Stimulated activated CD4-positive, alpha-beta T cell treated with anti-CD3 and anti-CD28 coated beads, TNF-alpha, amount 100 ng/mL, for 4 hours (primary cell): Measurements from ENCODE around the gene RAB1B.
"Not testable (repeated sequence)": the region's sequence is repeated elsewhere in the genome, so short reads cannot be mapped to it uniquely, and the experiment has no call there.

Source experiments
- DNase-seq, 3 experiments: peaks; one replicate each; pipeline ENCODE4 v3.0.0-alpha.2; 2020; ENCODE audit warnings: low read depth in 3 of 3

The RAB1B gene

DNA sequence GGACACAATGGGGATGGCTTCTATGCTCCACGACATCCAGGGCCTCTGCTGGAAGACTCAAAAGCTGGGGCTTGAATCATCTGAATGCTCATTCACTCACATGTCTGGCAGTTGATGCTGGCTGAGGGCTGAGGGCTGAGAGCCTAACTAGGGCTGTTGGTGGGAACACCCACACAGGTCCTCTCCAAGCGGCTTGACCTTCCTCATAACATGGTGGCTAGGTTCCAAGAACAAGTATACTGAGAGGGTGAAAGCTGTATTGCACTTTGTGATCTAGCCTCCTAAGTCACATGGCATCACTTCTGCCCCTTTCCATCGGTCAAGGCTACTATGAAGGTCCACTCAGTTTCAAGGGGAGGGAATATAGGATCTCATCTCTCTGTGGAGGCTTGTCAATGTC lies 30.7 kb downstream of the RAB1B start:
- DNase-seq, result no peak

DNA sequence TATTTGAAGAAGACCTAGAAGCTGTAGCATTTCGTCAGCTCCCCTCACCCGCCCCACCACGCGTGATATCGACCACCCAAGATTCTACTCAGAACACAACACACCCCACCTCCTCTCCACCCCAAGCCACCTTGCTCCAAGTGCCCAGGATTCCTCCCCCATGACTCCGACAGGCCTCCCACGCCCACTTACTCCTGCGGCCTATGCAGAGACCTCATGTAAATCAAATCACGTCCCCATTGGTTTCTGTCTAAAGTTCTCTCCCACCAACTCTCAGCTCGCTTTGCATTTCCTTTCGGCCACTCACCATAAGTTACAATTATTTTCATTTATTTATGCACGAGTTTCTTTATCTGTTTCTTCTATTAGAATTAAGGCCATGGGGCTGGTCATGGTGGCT lies 34.2 kb downstream of the RAB1B start:
- DNase-seq, result no peak

DNA sequence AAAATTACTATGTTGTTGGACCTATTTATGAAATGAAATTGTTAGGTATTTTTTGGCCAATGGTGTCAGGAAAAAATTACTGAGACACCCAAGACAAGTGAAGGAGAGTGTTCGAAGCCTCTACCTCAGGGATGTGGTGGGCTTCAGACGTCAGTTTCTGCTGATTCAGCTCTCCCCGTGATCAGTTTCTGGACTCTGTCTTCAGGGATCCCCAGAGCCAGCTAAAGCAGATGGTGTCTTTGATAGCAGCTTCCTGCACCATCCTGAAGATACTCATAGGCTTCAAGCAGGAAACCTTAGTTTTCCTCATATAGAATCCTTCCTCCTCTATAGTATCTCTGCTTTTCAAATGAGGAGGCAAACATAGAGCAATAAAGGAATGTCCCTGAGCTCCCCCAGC lies 41.0 kb downstream of the RAB1B start:
- no peak for DNase-seq

- no peak for DNase-seq
Observed at GRCh38 chr11:66310324-66310723, 41.9 kb downstream of the RAB1B start.

GRCh38 chr11:66310803-66311440 lies 42.5 kb downstream of the RAB1B start:
- not testable (repeated sequence) for DNase-seq

DNA sequence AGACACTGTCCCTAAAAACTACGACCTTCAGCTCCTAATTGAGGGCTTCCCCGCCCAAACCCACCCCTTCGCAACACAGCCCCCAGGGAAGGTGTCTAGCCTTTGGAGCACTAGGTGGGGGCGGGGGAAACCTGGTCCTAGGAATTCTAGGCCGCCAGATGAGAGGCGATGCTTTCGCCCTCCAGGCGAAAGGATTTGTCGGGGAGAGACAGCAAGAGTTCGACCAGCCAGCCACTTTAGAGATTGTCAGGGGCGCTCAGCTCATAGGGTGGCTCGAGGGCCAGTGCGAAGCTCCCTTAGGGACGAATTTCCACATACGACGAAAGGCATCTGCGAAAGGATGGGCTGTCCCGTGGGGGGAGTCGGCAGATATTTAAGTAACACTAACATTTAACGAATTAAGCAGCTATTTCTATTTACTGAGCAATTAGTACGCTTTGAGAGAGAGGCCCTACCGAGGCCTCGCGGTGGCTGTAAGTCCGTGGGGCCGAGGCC lies 43.1 kb downstream of the RAB1B start:
- no peak for DNase-seq

DNA sequence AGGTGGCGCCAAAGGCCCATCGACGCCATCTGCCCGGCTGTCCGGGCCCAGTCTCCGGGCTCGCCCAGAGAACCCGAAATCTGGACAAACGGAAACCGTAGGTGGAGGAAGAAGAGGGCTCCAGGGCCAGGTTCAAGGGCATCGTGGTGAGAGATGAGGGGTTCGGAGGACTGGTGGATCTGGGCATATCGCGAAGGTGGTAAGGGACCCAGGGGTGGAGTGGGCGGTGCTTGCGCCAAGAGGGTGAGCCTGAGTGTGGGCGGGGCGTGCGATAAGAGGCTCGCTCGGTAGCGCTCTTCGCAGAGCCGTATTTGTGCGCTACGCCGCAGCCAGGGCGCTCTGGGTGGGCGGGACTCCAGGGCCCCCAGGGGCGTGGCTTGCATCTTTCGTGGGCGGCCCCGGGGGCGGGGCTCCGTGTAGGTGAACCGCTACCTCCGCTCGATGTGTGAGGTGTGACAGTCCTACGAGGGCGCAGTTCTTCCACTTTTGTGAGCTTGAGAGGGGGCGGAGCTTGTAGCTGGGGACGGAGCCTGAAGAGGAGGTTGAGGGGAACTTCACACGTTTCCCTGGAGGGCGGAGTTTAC lies 43.6 kb downstream of the RAB1B start:
- peak; percentile 90 to 98 (median 95) for DNase-seq

GRCh38 chr11:66312549-66313320 lies 44.3 kb downstream of the RAB1B start:
- peak; percentile 93 to 98 (median 97) for DNase-seq

DNA sequence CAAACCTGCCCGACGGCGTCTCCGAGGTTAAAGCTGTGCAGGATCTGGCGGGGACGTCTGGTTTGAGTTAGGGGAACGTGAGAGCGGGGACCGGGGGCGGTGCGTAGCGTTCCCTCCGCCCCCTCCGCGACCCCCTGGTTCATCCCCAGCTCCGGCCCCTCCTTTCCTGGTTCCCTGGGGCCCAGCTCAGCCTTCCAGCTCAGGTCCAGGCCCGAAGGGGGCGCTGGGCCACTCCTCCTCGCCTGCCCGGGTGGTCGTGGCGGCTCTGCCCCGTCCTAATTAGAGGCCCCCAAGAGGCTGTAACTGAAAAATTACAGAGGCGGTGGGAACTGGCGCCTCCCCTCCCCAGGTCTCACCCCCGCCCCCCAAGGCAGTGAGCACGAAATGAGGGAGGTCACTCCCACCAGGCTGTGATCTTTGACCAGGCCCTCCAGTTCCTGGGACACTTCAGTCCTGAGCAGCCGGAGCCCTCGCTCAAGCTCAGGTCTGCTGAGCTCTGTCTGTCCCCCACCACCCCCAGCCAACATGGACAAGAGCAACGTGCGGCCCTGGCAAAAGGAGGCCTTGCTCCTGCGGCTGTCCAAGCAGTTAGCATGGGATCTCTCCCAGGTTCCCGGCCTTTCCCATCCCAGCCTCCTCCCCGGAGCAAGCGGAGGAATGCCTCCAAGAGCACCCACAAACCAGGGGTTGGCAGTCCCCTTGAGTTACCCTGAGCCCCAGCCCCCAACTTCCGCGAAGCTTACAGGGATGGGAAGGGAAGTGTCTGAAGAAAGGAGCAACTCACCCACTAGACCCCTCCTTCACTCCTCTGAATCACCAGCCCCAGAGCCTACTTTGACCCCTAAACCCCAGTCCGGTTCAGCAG lies 45.1 kb downstream of the RAB1B start:
- DNase-seq, result no peak

GRCh38 chr11:66314186-66314501 lies 45.7 kb downstream of the RAB1B start:
- DNase-seq, result no peak

DNA sequence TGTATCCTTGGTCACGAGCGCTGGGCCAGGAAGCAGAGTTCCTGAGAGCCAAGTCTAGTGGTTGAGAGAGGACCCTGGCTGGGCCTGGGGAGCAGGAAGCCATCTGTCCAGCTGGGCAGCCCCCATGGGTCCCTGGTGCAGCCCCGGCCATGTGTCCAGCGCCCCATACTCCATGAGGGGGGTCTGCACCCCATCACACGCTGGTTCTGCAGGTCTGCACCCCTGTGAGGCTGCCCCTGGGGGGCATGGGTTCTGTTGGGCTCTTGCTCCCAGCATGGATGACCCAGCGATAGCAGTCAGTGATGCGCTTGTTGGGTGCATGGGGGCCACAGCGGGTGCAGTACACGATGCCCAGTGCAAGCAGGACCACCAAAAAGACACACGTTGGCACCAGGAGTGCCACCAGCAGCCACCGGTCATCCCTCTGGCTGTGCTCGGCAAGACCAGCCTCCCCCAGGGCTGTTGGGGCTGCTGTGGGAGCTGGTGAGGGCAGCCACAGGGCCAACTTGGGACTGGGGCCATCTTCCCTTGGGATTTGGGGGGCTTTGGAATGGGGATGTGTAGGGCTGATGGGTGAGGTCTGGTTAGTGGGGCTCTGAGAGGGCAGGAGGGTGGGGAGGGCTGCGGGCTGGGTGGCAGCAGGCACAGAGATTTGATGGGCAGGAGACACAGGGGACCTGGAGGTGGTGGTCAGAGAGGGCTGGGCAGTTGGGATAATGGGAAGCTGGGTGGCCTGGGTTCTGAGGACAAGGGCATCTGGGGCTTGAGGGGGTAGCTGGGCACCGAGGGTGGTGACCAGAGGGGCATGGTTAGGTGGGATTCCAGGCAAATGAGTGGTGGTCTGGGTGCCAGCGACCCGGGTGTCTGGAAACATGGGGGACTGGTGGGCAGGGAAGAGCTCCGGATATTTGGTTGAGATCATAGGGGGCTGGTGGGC lies 46.4 kb downstream of the RAB1B start:
- DNase-seq, result no peak

DNA sequence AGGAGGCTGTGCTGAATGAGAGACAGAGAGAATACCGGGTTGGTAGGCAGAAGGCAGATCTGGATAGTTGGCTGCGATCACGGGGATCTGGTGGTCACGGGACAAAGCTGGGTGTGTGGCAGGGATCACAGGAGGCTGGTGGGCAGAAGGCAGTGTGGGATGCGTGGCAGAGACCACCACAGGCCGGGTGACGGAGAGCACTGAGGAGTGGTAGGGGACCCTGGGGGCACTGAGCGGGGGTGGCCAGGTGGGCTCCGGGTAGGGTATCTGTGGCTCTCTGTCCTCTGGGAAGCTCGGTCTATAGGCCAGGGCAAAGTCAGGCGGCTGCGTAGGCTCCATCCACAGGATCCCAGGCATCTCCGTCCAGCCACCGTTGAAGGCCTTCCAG lies 47.1 kb downstream of the RAB1B start:
- no peak for DNase-seq

GRCh38 chr11:66315921-66316811 lies 47.7 kb downstream of the RAB1B start:
- no peak for DNase-seq

GRCh38 chr11:66316849-66317251 lies 48.4 kb downstream of the RAB1B start, which contains the start of gene CD248:
Gene CD248 (minus strand): TSS chr11:66317044. CDS start chr11:66317027, 17 bp downstream.
- DNase-seq, result no peak

DNA sequence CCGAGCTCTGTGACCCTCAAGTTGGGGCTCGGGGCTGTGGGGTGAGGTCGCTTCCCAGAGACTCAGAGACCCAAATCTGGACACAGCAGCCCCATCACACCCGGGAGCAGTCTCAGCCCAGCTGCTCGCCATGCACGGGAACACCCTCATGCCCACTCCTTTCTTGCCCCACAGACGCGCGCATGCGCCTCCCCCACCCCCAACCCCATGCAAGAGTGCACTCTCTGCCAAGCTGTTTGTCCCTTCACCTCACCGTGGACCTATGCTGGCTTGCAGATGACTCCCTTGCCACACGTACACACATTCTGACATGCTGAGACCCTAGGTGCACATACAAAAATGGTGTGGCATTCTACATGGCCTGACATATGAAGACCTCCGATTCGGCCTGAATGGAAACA lies 48.9 kb downstream of the RAB1B start:
- no peak for DNase-seq

GRCh38 chr11:66317723-66318599 lies 49.5 kb downstream of the RAB1B start:
- no peak for DNase-seq

GRCh38 chr11:66318600-66318970 lies 50.1 kb downstream of the RAB1B start:
- DNase-seq, result no peak

- not testable (repeated sequence) for DNase-seq
Observed at GRCh38 chr11:66320289-66320688, 51.9 kb downstream of the RAB1B start.

DNA sequence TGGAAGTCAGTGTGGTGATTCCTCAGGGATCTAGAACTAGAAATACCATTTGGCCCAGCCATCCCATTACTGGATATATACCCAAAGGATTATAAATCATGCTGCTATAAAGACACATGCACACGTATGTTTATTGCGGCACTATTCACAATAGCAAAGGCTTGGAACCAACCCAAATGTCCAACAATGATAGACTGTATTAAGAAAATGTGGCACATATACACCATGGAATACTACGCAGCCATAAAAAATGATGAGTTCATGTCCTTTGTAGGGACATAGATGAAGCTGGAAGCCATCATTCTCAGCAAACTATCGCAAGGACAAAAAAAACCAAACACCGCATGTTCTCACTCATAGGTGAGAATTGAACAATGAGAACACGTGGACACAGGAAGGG lies 52.3 kb downstream of the RAB1B start:
- not testable (repeated sequence) for DNase-seq
